ENCODE data around the gene ADAMTSL3.
"Not testable (repeated sequence)": the region's sequence is repeated elsewhere in the genome, so short reads cannot be mapped to it uniquely, and the experiment has no call there.

Gene ADAMTSL3

GRCh38 chr15:83747718-83748110 lies 93.8 kb downstream of the ADAMTSL3 start:
- no peak for DNase-seq (ENCODE audit: low read depth)
- no peak for TF ChIP-seq CTCF (IDR thresholded peaks at IDR 0.05; ENCODE audit: insufficient read depth, low read depth, low read length, missing control alignments)
- H3K4me3 ChIP-seq (ENCODE audit: low read depth, low read length): no peak overlapping the region

GRCh38 chr15:83753872-83754493 lies 100.1 kb downstream of the ADAMTSL3 start:
- TF ChIP-seq CTCF (IDR thresholded peaks at IDR 0.05; ENCODE audit: insufficient read depth, low read depth, low read length, missing control alignments): no peak
- no peak overlapping the region for H3K4me3 ChIP-seq (ENCODE audit: low read depth, low read length)
- no peak for DNase-seq (ENCODE audit: low read depth)

GRCh38 chr15:83757291-83757690 lies 103.4 kb downstream of the ADAMTSL3 start:
- DNase-seq (ENCODE audit: low read depth); H3K4me3 ChIP-seq (ENCODE audit: low read depth, low read length): not testable (repeated sequence)

GRCh38 chr15:83762367-83762766 lies 108.4 kb downstream of the ADAMTSL3 start:
- no peak for TF ChIP-seq CTCF (IDR thresholded peaks at IDR 0.05; ENCODE audit: insufficient read depth, low read depth, low read length, missing control alignments)
- DNase-seq (ENCODE audit: low read depth): no peak
- H3K4me3 ChIP-seq (ENCODE audit: low read depth, low read length): no peak overlapping the region

GRCh38 chr15:83764201-83764838 lies 110.4 kb downstream of the ADAMTSL3 start:
- no peak for TF ChIP-seq CTCF (IDR thresholded peaks at IDR 0.05; ENCODE audit: insufficient read depth, low read depth, low read length, missing control alignments)
- no peak for DNase-seq (ENCODE audit: low read depth)
- H3K4me3 ChIP-seq (ENCODE audit: low read depth, low read length): no peak overlapping the region

GRCh38 chr15:83766339-83766738 lies 112.4 kb downstream of the ADAMTSL3 start:
- no peak overlapping the region for H3K4me3 ChIP-seq (ENCODE audit: low read depth, low read length)
- TF ChIP-seq CTCF (IDR thresholded peaks at IDR 0.05; ENCODE audit: insufficient read depth, low read depth, low read length, missing control alignments): no peak
- DNase-seq (ENCODE audit: low read depth): no peak

- no peak overlapping the region for H3K4me3 ChIP-seq (ENCODE audit: low read depth, low read length)
- TF ChIP-seq CTCF (IDR thresholded peaks at IDR 0.05; ENCODE audit: insufficient read depth, low read depth, low read length, missing control alignments): no peak
- no peak for DNase-seq (ENCODE audit: low read depth)
Observed at GRCh38 chr15:83767741-83768140, 113.8 kb downstream of the ADAMTSL3 start.
